ENCODE results near the gene PHKB.

Gene PHKB

GRCh38 chr16:47481698-47482374, 20.7 kb downstream of the PHKB start:
- DNase-seq (ENCODE audit: low read depth): no peak
- TF ChIP-seq CTCF (IDR thresholded peaks at IDR 0.05; ENCODE audit: control insufficient read depth, extremely low read depth, insufficient read depth): no peak
- H3K4me3 ChIP-seq (ENCODE audit: low read depth, low read length): no peak overlapping the region

GRCh38 chr16:47483616-47484015, 22.5 kb downstream of the PHKB start:
- no peak overlapping the region for H3K4me3 ChIP-seq (ENCODE audit: low read depth, low read length)
- no peak for DNase-seq (ENCODE audit: low read depth)
- TF ChIP-seq CTCF (IDR thresholded peaks at IDR 0.05; ENCODE audit: control insufficient read depth, extremely low read depth, insufficient read depth): no peak

GRCh38 chr16:47486856-47487255, 25.7 kb downstream of the PHKB start:
- no peak for TF ChIP-seq CTCF (IDR thresholded peaks at IDR 0.05; ENCODE audit: control insufficient read depth, extremely low read depth, insufficient read depth)
- no peak for DNase-seq (ENCODE audit: low read depth)
- no peak overlapping the region for H3K4me3 ChIP-seq (ENCODE audit: low read depth, low read length)

- TF ChIP-seq CTCF (IDR thresholded peaks at IDR 0.05; ENCODE audit: control insufficient read depth, extremely low read depth, insufficient read depth): no peak
- no peak for DNase-seq (ENCODE audit: low read depth)
- H3K4me3 ChIP-seq (ENCODE audit: low read depth, low read length): no peak overlapping the region
Observed at GRCh38 chr16:47488051-47488450, 26.9 kb downstream of the PHKB start.

GRCh38 chr16:47490471-47490870, 29.3 kb downstream of the PHKB start:
- DNase-seq (ENCODE audit: low read depth): no peak
- no peak overlapping the region for H3K4me3 ChIP-seq (ENCODE audit: low read depth, low read length)
- TF ChIP-seq CTCF (IDR thresholded peaks at IDR 0.05; ENCODE audit: control insufficient read depth, extremely low read depth, insufficient read depth): no peak

- DNase-seq (ENCODE audit: low read depth): no peak
- TF ChIP-seq CTCF (IDR thresholded peaks at IDR 0.05; ENCODE audit: control insufficient read depth, extremely low read depth, insufficient read depth): no peak
- no peak overlapping the region for H3K4me3 ChIP-seq (ENCODE audit: low read depth, low read length)
Observed at GRCh38 chr16:47492036-47492427, 30.9 kb downstream of the PHKB start.
